GM12892 (cell line): ENCODE results near the gene MGST1.
"Not testable (repeated sequence)": the region's sequence is repeated elsewhere in the genome, so short reads cannot be mapped to it uniquely, and the experiment has no call there.

Experiments
- DNase-seq: peaks from one replicate; pipeline ENCODE4 v3.0.0; 2011; ENCODE audit not compliant: insufficient read length
- FAIRE-seq: peaks from 2 replicates; lab custom pipeline; 2011; peaks lifted over from hg19 to GRCh38; lab: Jason Lieb, UNC
- POLR2A ChIP-seq: IDR thresholded peaks from 2 replicates; pipeline ENCODE4 v1.6.1; 2011; ENCODE audit warnings: low read depth, low read length, control low read depth
- POLR2AphosphoS5 ChIP-seq: IDR thresholded peaks from 2 replicates; pipeline ENCODE4 v1.6.1; 2011; ENCODE audit warnings: low read depth, low read length, control low read depth
- TAF1 ChIP-seq: IDR thresholded peaks from 2 replicates; pipeline ENCODE4 v1.6.1; 2011; ENCODE audit warnings: low read depth, mild to moderate bottlenecking, control low read depth, low read length, borderline replicate concordance

Gene MGST1

GRCh38 chr12:16359512-16360491, 12.4 kb downstream of the MGST1 start:
- FAIRE-seq, result no peak

GRCh38 chr12:16361142-16361783, 13.8 kb downstream of the MGST1 start:
- TF ChIP-seq POLR2AphosphoS5, result no peak
- TF ChIP-seq TAF1, result no peak
- TF ChIP-seq POLR2A, result no peak
- DNase-seq, result no peak
- no peak for FAIRE-seq

More at GRCh38 chr12:16359512-16360491, 12.4 kb downstream of the MGST1 start:
- no peak for TF ChIP-seq POLR2A
- TF ChIP-seq TAF1, result no peak
- no peak for DNase-seq

DNA sequence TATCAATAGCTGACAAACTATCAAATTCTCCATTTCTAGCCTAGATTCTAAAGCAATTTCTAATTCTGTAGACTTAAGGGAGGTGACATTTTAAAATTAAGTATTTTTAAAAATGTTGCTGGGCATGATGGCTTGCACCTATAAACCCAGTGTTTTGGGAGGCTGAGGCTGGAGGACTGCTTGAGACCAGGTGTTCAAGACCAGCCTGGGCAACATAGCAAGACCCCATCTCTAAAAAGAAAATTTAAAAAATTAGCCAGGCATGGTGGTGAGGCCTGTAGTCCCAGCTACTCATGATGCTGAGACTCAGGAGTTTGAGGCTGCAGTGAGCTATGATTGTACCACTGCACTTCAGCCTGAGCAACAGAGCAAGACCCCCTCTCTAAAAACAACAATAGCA, 15.1 kb downstream of the MGST1 start:
- TF ChIP-seq TAF1 (no peak), POLR2AphosphoS5 (no peak), POLR2A (no peak)
- FAIRE-seq, result no peak

DNA sequence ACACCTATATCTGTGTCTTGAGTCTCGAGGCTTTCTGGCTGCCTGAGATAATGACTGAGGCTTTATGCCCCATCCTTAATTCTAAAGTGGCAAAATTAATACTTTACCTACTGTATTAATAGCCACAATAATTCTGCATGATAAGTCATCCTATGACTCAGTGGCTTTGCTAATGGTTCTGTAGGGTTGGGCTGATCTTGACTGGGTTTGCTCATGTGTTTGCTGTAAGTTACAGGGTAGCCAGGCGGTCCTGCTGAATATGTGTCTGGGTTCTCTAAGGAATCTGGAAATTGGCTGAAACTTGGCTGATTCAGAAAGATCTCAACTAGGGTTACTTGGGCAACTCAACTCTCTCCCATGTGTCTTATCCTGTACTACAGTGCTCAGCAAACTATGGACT, 21.7 kb downstream of the MGST1 start:
- DNase-seq (no peak), FAIRE-seq (no peak)
- TF ChIP-seq POLR2AphosphoS5 (no peak), POLR2A (no peak), TAF1 (no peak)

More for the DNA sequence above, 15.1 kb downstream of the MGST1 start:
- no peak for DNase-seq

- TF ChIP-seq POLR2A (no peak), POLR2AphosphoS5 (no peak), TAF1 (no peak)
- no peak for DNase-seq
- FAIRE-seq, result no peak
These were observed 22.7 kb downstream of the MGST1 start for GRCh38 chr12:16370096-16370495.

- not testable (repeated sequence) for FAIRE-seq, DNase-seq
These were observed 35.3 kb downstream of the MGST1 start for GRCh38 chr12:16382652-16383312.

DNA sequence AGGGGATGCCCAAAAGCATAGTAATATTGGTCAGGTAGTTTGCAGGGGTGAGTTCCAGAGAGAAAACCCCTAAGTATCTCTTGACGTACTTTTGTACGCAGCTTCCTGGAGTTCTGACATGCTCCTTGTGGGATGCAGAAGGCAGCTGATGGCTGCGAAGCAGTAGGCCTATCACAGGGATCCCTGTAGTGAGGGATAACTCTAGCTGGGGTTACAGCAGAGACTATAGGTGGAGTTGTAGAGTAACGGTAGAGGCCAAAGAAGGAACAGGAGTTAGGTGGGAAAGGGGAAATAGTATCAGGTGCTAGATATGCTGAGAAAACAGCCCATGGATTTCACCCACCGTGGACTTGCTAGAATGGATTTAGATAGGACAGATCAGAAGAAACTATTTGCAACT, 37.3 kb downstream of the MGST1 start:
- FAIRE-seq, result no peak
- no peak for DNase-seq
- TF ChIP-seq POLR2AphosphoS5, result no peak
- no peak for TF ChIP-seq TAF1
- no peak for TF ChIP-seq POLR2A

DNA sequence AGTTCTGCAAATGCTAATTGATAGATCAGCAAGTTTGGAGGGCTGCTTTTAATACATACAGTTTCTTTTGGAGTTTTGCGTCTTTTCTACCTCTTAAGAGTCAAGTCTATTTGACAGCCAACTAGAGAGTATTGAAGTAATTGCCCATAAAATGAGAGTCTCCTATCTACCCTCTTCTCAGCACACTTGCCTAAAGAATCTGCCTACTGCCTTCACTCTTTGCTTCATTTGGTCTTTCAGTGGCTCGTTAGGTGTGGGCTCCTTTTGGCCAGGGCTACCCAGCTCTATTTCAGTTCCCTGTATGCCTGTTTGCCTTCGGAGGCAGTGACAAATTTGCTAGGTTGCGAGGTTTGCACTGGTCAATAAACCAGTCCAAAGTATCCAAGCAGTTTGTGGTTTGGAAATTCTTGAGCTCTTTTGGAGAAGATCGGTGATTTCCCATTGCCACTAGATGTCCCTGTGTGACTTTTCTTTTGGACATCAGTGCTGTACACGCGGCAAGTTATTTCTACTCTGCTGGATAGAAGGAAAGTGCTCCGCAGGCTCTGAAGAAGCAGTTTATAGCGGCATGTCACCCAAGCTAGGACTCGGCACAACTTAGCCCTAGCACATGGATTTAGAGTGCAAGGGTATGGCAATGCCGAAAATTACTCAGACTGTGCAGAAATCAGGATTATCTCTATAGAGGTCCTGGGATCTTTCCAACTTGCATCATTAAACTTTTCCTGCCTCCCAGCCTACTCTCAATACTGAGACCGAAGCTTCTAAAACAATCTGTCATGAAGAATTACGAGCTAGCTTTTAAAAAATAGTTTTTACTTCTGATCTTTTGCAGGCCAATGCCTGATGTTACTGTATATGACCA, 38.6 kb downstream of the MGST1 start:
- no peak for FAIRE-seq
- TF ChIP-seq POLR2A, result no peak
- TF ChIP-seq POLR2AphosphoS5, result no peak
- TF ChIP-seq TAF1, result no peak
- DNase-seq, result no peak

- FAIRE-seq (no peak), DNase-seq (no peak)
- TF ChIP-seq POLR2A (no peak), TAF1 (no peak), POLR2AphosphoS5 (no peak)
These were observed 40.5 kb downstream of the MGST1 start for GRCh38 chr12:16387919-16388318.

- TF ChIP-seq TAF1 (no peak), POLR2A (no peak), POLR2AphosphoS5 (no peak)
- no peak for FAIRE-seq
- DNase-seq, result no peak
These were observed 42.1 kb downstream of the MGST1 start for GRCh38 chr12:16389594-16389993.
